ENCODE results near the gene ATF2. TPM values are rescaled to one million over a fixed set of nuclear protein-coding genes. Genes with fewer than 3 reads are reported as not detected.
A peak's percentile ranks its signal among the peaks of the same experiment; 100 is the strongest.

The ATF2 gene
- total and polyA plus RNA-seq, 9 of the 15 experiments (the other 6 are each of a cell fraction or from before 2014, with no cell fraction given), result 24.2 to 111 (median 45.9) TPM

- no peak for TF ChIP-seq MEF2A (IDR thresholded peaks at IDR 0.05; ENCODE audit: control insufficient read depth, low read depth, low read length)
- 0 out of 2 replicates have a peak, but pooled peaks have one; percentile 40 for TF ChIP-seq HDAC2 (IDR thresholded peaks at IDR 0.05)
- 0 out of 2 replicates have a peak, but pooled peaks have one; percentile 17 for TF ChIP-seq ZSCAN29 (IDR thresholded peaks at IDR 0.05)
- 0 out of 2 replicates have a peak, but pooled peaks have one; percentile 18 for TF ChIP-seq FOSL1 (tag; conservative IDR thresholded peaks at IDR 0.05)
- TF ChIP-seq CCNT2 (IDR thresholded peaks at IDR 0.05; ENCODE audit: borderline replicate concordance, extremely low read depth, insufficient read length, low read depth, low read length), result no peak
- no peak for TF ChIP-seq ZNF507 (tag; conservative IDR thresholded peaks at IDR 0.05)
- no peak for TF ChIP-seq POLR2AphosphoS2 (IDR thresholded peaks at IDR 0.05; ENCODE audit: low read length)
- TF ChIP-seq CLOCK (CRISPR knock-in tag; IDR thresholded peaks at IDR 0.05; ENCODE audit: borderline replicate concordance), result no peak
- TF ChIP-seq HLTF (IDR thresholded peaks at IDR 0.05), result no peak
- no peak for TF ChIP-seq ELF2 (CRISPR knock-in tag; IDR thresholded peaks at IDR 0.05)
- no peak for TF ChIP-seq SP1 (CRISPR knock-in tag; IDR thresholded peaks at IDR 0.05)
- peak; percentile 48; the same call in 1 of the 2 replicates for TF ChIP-seq SMARCA4 (IDR thresholded peaks at IDR 0.05)
- TF ChIP-seq HDGF (IDR thresholded peaks at IDR 0.05), result peak; percentile 75; the same call in 1 of the 2 replicates
- TF ChIP-seq ZEB2 (IDR thresholded peaks at IDR 0.05), result 0 out of 2 replicates have a peak, but pooled peaks have one; percentile 42
- TF ChIP-seq STAT6 (CRISPR knock-in tag; IDR thresholded peaks at IDR 0.05), result 0 out of 2 replicates have a peak, but pooled peaks have one; percentile 37
- TF ChIP-seq CTBP1 (IDR thresholded peaks at IDR 0.05; ENCODE audit: borderline replicate concordance), result peak; percentile 60; the same call in 1 of the 2 replicates
- TF ChIP-seq ZNF511 (CRISPR knock-in tag; IDR thresholded peaks at IDR 0.05), result no peak
- TF ChIP-seq EHMT2 (IDR thresholded peaks at IDR 0.05), result peak; percentile 19
- no peak for TF ChIP-seq ZNF589 (CRISPR knock-in tag; IDR thresholded peaks at IDR 0.05; ENCODE audit: low read depth)
- 0 out of 2 replicates have a peak, but pooled peaks have one; percentile 26 for TF ChIP-seq KLF6 (CRISPR knock-in tag; IDR thresholded peaks at IDR 0.05; ENCODE audit: borderline replicate concordance)
Observed at GRCh38 chr2:175170659-175171304, 2.8 kb upstream of the ATF2 start (continued).
